GM20431 (cell line): Measurements from ENCODE around the gene ALPK3.
"Not testable (repeated sequence)": the region's sequence is repeated elsewhere in the genome, so short reads cannot be mapped to it uniquely, and the experiment has no call there.

Experiments used
- in situ Hi-C: fragments of 300-500 bp; cut with MseI, MboI; formaldehyde crosslinking; loops from one replicate; pipeline ENCODE4 v1.15.0; 2020; ENCODE audit warnings: low sequenced_read_pairs; ENCODE audit not compliant: unreplicated experiment

The ALPK3 gene

GRCh38 chr15:84839714-84840113 lies 22.6 kb downstream of the ALPK3 start:
- in situ Hi-C loops: no loop called here

- in situ Hi-C loops: no loop called here
Observed at GRCh38 chr15:84840255-84840654, 23.1 kb downstream of the ALPK3 start.

GRCh38 chr15:84840741-84841429 lies 23.7 kb downstream of the ALPK3 start:
- in situ Hi-C loops: no loop called here

- in situ Hi-C loops: no loop called here
Observed at GRCh38 chr15:84842781-84843180, 25.6 kb downstream of the ALPK3 start.

GRCh38 chr15:84844964-84845363 lies 27.8 kb downstream of the ALPK3 start:
- in situ Hi-C loops: no loop called here

- in situ Hi-C loops: not testable (repeated sequence)
Observed at GRCh38 chr15:84845631-84846030, 28.5 kb downstream of the ALPK3 start.

GRCh38 chr15:84846269-84846668 lies 29.1 kb downstream of the ALPK3 start:
- in situ Hi-C loops: no loop called here

GRCh38 chr15:84847382-84847781 lies 30.2 kb downstream of the ALPK3 start:
- in situ Hi-C loops: no loop called here

GRCh38 chr15:84852212-84852611 lies 35.1 kb downstream of the ALPK3 start:
- in situ Hi-C loops: no loop called here

GRCh38 chr15:84855136-84855535 lies 38.0 kb downstream of the ALPK3 start:
- in situ Hi-C loops: no loop called here

GRCh38 chr15:84855765-84856164 lies 38.6 kb downstream of the ALPK3 start:
- in situ Hi-C loops: no loop called here

GRCh38 chr15:84856731-84857417 lies 39.7 kb downstream of the ALPK3 start:
- in situ Hi-C loops: no loop called here

GRCh38 chr15:84857418-84858004 lies 40.4 kb downstream of the ALPK3 start:
- in situ Hi-C loops: no loop called here

- in situ Hi-C loops: no loop called here
Observed at GRCh38 chr15:84858231-84858630, 41.1 kb downstream of the ALPK3 start.

GRCh38 chr15:84859144-84859543 lies 42.0 kb downstream of the ALPK3 start:
- in situ Hi-C loops: no loop called here

- in situ Hi-C loops: no loop called here
Observed at GRCh38 chr15:84859651-84860050, 42.5 kb downstream of the ALPK3 start.

GRCh38 chr15:84861781-84862180 lies 44.6 kb downstream of the ALPK3 start:
- in situ Hi-C loops: no loop called here

- in situ Hi-C loops: no loop called here
Observed at GRCh38 chr15:84862214-84862975, 45.2 kb downstream of the ALPK3 start.

GRCh38 chr15:84863565-84864443 lies 46.6 kb downstream of the ALPK3 start:
- in situ Hi-C loops: no loop called here

- in situ Hi-C loops: no loop called here
Observed at GRCh38 chr15:84864444-84864795, 47.3 kb downstream of the ALPK3 start.
